Neuronal stem cell (in vitro differentiated cells): ENCODE results near the gene VWA8.

Experiments
- DNase-seq: peaks from one replicate; pipeline ENCODE4 v3.0.0-alpha.2; 2013; ENCODE audit warnings: low spot score
- H2AFZ ChIP-seq: one replicate; pipeline ENCODE4 v1.6.1; 2013; ENCODE audit warnings: mild to moderate bottlenecking, low read length, inconsistent platforms
- H2AK5ac ChIP-seq: 2 replicates; pipeline ENCODE4 v1.6.1; 2013; ENCODE audit warnings: low read depth, mild to moderate bottlenecking, inconsistent platforms, low read length, moderate library complexity, mixed read lengths
- H2BK120ac ChIP-seq: 2 replicates; pipeline ENCODE4 v1.6.1; 2013; ENCODE audit warnings: low read depth, mild to moderate bottlenecking, inconsistent platforms, low read length, moderate library complexity, mixed read lengths
- H2BK12ac ChIP-seq: one replicate; pipeline ENCODE4 v1.6.1; 2013; ENCODE audit warnings: low read length, inconsistent platforms
- H2BK15ac ChIP-seq: 2 replicates; pipeline ENCODE4 v1.6.1; 2013; ENCODE audit warnings: mild to moderate bottlenecking, low read length, inconsistent platforms, mixed read lengths
- H2BK5ac ChIP-seq: one replicate; pipeline ENCODE4 v1.6.1; 2013; ENCODE audit warnings: inconsistent platforms, mild to moderate bottlenecking, low read length, moderate library complexity
- H3K14ac ChIP-seq: one replicate; pipeline ENCODE4 v1.6.1; 2013; ENCODE audit warnings: low read length, inconsistent platforms
- H3K18ac ChIP-seq: 2 replicates; pipeline ENCODE4 v1.6.1; 2013; ENCODE audit warnings: low read length, inconsistent platforms
- H3K23ac ChIP-seq: 2 replicates; pipeline ENCODE4 v1.6.1; 2013; ENCODE audit warnings: low read depth, mild to moderate bottlenecking, mixed read lengths, low read length, inconsistent platforms; ENCODE audit not compliant: poor library complexity
- H3K27ac ChIP-seq: replicated peaks from 3 replicates; pipeline ENCODE4 v1.5.1; 2013; ENCODE audit warnings: low read length, inconsistent platforms
- H3K27me3 ChIP-seq, 3 experiments: 2 replicates each; pipeline ENCODE4 v1.6.1; 2013; ENCODE audit warnings: low read length in 3 of 3, mild to moderate bottlenecking in 2 of 3, inconsistent platforms in 1 of 3, low read depth in 1 of 3, mixed read lengths in 1 of 3, moderate library complexity in 1 of 3; ENCODE audit not compliant: control insufficient read depth in 3 of 3, insufficient read depth in 3 of 3
- H3K36me3 ChIP-seq, 2 donors: replicated peaks in 1 of 2; 2 replicates each; pipeline ENCODE4 v1.6.1; 2013; ENCODE audit warnings: low read length in 2 of 2; ENCODE audit not compliant: control insufficient read depth in 2 of 2, insufficient read depth in 2 of 2
- H3K4ac ChIP-seq: 2 replicates; pipeline ENCODE4 v1.6.1; 2013; ENCODE audit warnings: inconsistent platforms, mild to moderate bottlenecking, low read length, moderate library complexity
- H3K4me1 ChIP-seq, 2 donors: 1 replicate in 1 of 2; 2 replicates in 1 of 2; pipeline ENCODE4 v1.6.1; 2013; ENCODE audit warnings: low read length in 2 of 2, low read depth in 1 of 2; ENCODE audit not compliant: control insufficient read depth in 2 of 2, insufficient read depth in 1 of 2
- H3K4me2 ChIP-seq: one replicate; pipeline ENCODE4 v1.6.1; 2013; ENCODE audit warnings: mild to moderate bottlenecking, low read length, inconsistent platforms; ENCODE audit not compliant: insufficient read depth, poor library complexity, severe bottlenecking
- H3K4me3 ChIP-seq, 2 donors: 2 replicates each; pipeline ENCODE4 v1.5.1; 2013; ENCODE audit warnings: low read length in 2 of 2, mild to moderate bottlenecking in 2 of 2, inconsistent platforms in 1 of 2, moderate library complexity in 1 of 2
- H3K79me1 ChIP-seq: one replicate; pipeline ENCODE4 v1.6.1; 2013; ENCODE audit warnings: low read depth, mild to moderate bottlenecking, inconsistent platforms, low read length, moderate library complexity
- H3K9ac ChIP-seq: one replicate; pipeline ENCODE4 v1.6.1; 2013; ENCODE audit warnings: mild to moderate bottlenecking, low read depth, low read length, inconsistent platforms; ENCODE audit not compliant: poor library complexity
- H3K9me3 ChIP-seq, 2 donors: replicated peaks in 1 of 2; 2 replicates each; pipeline versions ENCODE3 to v1.6.1; 2013; ENCODE audit warnings: low read length in 2 of 2, mild to moderate bottlenecking in 2 of 2, inconsistent platforms in 1 of 2, low read depth in 1 of 2, mixed read lengths in 1 of 2, moderate library complexity in 1 of 2; ENCODE audit not compliant: control insufficient read depth in 2 of 2, insufficient read depth in 1 of 2
- H4K8ac ChIP-seq: one replicate; pipeline ENCODE4 v1.6.1; 2013; ENCODE audit warnings: low read depth, mild to moderate bottlenecking, inconsistent platforms, low read length, moderate library complexity
- H4K91ac ChIP-seq: one replicate; pipeline ENCODE4 v1.6.1; 2013; ENCODE audit warnings: low read length, low read depth, mild to moderate bottlenecking, inconsistent platforms; ENCODE audit not compliant: poor library complexity
- WGBS, 2 donors: extraction: QIAGEN DNeasy Blood & Tissue Kit; methylation state at CpG; one replicate each; pipeline ENCODE4 v1.1.7; 2013; ENCODE audit warnings: missing lambda C conversion rate in 2 of 2, mixed read lengths in 1 of 2; ENCODE audit not compliant: insufficient read length in 2 of 2, insufficient replicate concordance in 1 of 2; ENCODE audit errors: extremely low coverage in 2 of 2; 5-methylcytosine and 5-hydroxymethylcytosine counted together

VWA8 gene

DNA sequence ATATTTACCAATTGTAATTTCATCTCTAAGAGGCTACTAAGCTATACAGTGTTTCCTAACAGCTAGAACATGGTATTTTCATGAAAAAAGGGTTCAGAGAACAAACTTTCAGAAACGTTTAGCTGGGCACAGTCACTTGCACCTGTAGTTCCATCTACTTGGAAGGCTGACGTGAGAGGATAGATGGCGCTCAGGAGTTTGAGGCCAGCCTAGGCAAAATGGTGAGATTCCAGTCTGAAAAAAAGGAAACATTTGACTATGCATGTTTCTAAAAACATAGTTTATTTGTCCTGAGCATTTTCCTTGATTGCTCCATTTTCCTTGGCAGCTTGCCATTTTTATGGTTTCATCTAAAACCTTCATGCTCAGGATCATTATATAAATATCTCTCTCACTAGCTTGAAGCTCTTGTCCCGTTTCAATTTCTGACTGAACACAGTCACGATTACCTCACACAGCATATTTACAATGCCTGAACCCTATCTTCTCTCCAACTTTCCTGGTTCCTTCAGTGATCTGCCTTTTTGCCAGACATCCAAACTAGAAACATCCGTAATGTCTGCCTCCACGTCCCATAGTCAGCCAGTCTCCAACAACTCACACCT is 302.8 kb downstream of the VWA8 start:
- Histone ChIP-seq H3K4ac (no peak overlapping the region), H2BK5ac (no peak overlapping the region), H3K36me3 (no peaks in the 10 kb centered on the region), H3K4me1 (no peaks in the 10 kb centered on the region), H2BK120ac (no peak overlapping the region), H3K23ac (no peak overlapping the region), H3K79me1 (no peaks in the 10 kb centered on the region), H3K4me3 (peak overlapping the region in 1 of 2 donors; percentile 14), H2BK12ac (no peak overlapping the region), H3K14ac (no peak overlapping the region), H2AFZ (no peak overlapping the region), H3K27ac (no peak overlapping the region), H3K27me3 (no peaks in the 10 kb centered on the region), H2BK15ac (no peak overlapping the region), H4K91ac (no peak overlapping the region), H3K9me3 (peaks cover 0 to 6% of the 10 kb centered on the region in 2 donors), H3K18ac (no peak overlapping the region), H2AK5ac (no peak overlapping the region), H3K9ac (no peak overlapping the region), H4K8ac (no peak overlapping the region), H3K4me2 (no peak overlapping the region)
- no CpG with 5 or more reads among the region's 7 CpGs for WGBS, 2 donors
- DNase-seq = no peak

DNA sequence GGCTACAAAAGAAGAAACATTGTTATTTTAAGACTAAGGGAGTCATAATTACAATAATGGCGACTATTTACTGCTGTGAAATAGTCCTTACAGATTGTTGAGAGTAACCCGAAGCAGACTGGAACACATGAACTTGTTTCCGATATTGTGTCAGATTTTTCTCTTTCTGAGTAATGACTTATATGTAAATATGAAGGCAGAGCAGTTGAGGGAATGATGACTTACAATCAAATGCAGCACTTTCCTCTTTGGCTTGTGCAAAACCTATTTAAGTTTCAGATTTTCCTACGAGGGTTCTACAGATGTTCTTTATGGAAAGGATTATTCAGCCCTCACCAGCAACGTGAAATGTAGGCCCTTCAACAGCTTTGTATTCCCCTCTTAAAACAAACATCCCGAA is 304.9 kb downstream of the VWA8 start:
- H2BK15ac ChIP-seq = no peak overlapping the region
- no peak overlapping the region for H4K91ac ChIP-seq
- WGBS, 2 donors = no CpG with 5 or more reads among the region's 6 CpGs
- no peaks in the 10 kb centered on the region for H3K27me3 ChIP-seq
- no peak overlapping the region for H3K4ac ChIP-seq
- H3K9ac ChIP-seq = no peak overlapping the region
- H3K4me1 ChIP-seq = no peaks in the 10 kb centered on the region
- H3K18ac ChIP-seq = no peak overlapping the region
- no peak for DNase-seq
- H3K14ac ChIP-seq = no peak overlapping the region
- H3K23ac ChIP-seq = no peak overlapping the region
- H2BK12ac ChIP-seq = no peak overlapping the region
- H2BK120ac ChIP-seq = no peak overlapping the region
- H4K8ac ChIP-seq = no peak overlapping the region
- H2BK5ac ChIP-seq = no peak overlapping the region
- H3K4me2 ChIP-seq = no peak overlapping the region
- H2AFZ ChIP-seq = no peak overlapping the region
- H3K4me3 ChIP-seq = no peak overlapping the region
- peaks cover 0 to 6% of the 10 kb centered on the region in 2 donors for H3K9me3 ChIP-seq
- no peaks in the 10 kb centered on the region for H3K79me1 ChIP-seq
- no peak overlapping the region for H2AK5ac ChIP-seq
- no peak overlapping the region for H3K27ac ChIP-seq
- H3K36me3 ChIP-seq = no peaks in the 10 kb centered on the region

DNA sequence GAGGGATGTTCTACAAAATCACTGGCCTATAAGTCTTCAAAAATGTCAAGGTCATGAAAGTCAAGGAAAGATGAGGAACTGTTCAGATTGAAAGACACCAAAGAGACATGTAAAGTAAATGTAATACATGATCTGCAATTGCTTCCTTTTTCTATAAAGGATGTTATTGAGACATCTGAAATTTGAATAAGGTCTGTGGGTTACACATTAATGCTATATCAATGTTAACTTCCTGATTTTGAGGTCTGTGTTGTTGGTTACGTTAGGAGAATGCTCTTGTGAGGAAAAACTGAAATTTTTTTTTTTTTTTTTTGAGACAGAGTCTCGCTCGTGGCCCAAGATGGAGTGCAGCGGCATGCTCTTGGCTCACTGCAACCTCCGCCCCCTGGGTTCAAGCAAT is 306.1 kb downstream of the VWA8 start:
- DNase-seq = no peak

DNA sequence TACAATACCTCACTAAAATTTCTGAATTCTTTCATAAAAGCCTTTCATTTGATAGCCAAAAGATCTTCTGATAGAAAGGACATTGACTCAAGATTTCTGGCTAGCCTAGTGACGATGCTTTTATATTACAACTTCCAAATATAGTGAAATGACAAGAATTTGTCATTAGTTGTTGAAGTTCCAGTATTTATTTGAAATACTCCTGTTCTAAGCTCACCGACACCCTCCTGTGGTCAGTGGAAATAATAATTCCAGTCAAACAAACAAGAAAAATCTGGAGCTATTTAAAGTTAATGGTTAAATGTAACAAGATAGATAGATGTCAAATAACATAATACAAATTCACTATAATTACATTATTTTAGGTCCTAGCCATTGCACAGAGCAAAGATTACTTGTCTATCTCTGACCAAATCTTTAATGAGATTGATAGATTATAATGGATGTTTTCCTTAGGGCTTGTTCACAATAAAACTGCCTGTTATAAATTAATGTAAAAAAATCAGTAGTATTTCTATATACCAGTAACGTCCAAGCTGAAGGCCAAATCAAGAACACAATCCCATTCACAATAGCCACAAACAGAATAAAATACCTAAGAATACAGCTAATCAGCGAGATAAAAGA is 308.1 kb downstream of the VWA8 start:
- Histone ChIP-seq H2BK120ac (no peak overlapping the region), H3K23ac (no peak overlapping the region), H3K36me3 (no peaks in the 10 kb centered on the region), H4K91ac (no peak overlapping the region), H3K4me3 (no peak overlapping the region), H3K4ac (no peak overlapping the region), H3K79me1 (no peaks in the 10 kb centered on the region), H2BK15ac (no peak overlapping the region), H3K27ac (no peak overlapping the region), H3K18ac (no peak overlapping the region), H3K14ac (no peak overlapping the region), H3K4me2 (no peak overlapping the region), H3K27me3 (no peaks in the 10 kb centered on the region), H4K8ac (no peak overlapping the region), H2BK12ac (no peak overlapping the region), H2BK5ac (no peak overlapping the region), H3K9me3 (peaks cover 0 to 6% of the 10 kb centered on the region in 2 donors), H2AK5ac (no peak overlapping the region), H3K9ac (no peak overlapping the region), H2AFZ (no peak overlapping the region), H3K4me1 (peaks cover 0 to 2% of the 10 kb centered on the region in 2 donors)
- peak; percentile 12 for DNase-seq
- WGBS, 2 donors = no CpG with 5 or more reads among the region's 4 CpGs

More for the DNA sequence above, 306.1 kb downstream of the VWA8 start:
- no peak overlapping the region for H2BK5ac ChIP-seq
- H3K4me1 ChIP-seq = no peaks in the 10 kb centered on the region
- H3K18ac ChIP-seq = no peak overlapping the region
- H3K4me3 ChIP-seq = no peak overlapping the region
- no peaks in the 10 kb centered on the region for H3K27me3 ChIP-seq
- peaks cover 0 to 6% of the 10 kb centered on the region in 2 donors for H3K9me3 ChIP-seq
- no peak overlapping the region for H3K9ac ChIP-seq
- H3K36me3 ChIP-seq = no peaks in the 10 kb centered on the region
- H3K79me1 ChIP-seq = no peaks in the 10 kb centered on the region
- H2AK5ac ChIP-seq = no peak overlapping the region
- WGBS, 2 donors = no CpG with 5 or more reads among the region's 5 CpGs
- no peak overlapping the region for H2BK120ac ChIP-seq
- no peak overlapping the region for H3K4ac ChIP-seq
- H3K27ac ChIP-seq = no peak overlapping the region
- no peak overlapping the region for H2BK15ac ChIP-seq
- no peak overlapping the region for H3K23ac ChIP-seq
- no peak overlapping the region for H3K4me2 ChIP-seq
- H2BK12ac ChIP-seq = no peak overlapping the region
- H4K8ac ChIP-seq = no peak overlapping the region
- no peak overlapping the region for H4K91ac ChIP-seq
- H2AFZ ChIP-seq = no peak overlapping the region
- no peak overlapping the region for H3K14ac ChIP-seq
